Activated naive CD4-positive, alpha-beta T cell treated with anti-CD3 and anti-CD28 coated beads for 36 hours (primary cell): ENCODE measurements around the gene HACD3. TPM values are rescaled to one million over a fixed set of nuclear protein-coding genes. Genes with fewer than 3 reads are reported as not detected.

Source experiments
- CTCF ChIA-PET: fragments of 350-600 bp; sonication (Branson Sonifier 250); formaldehyde crosslinking; loops from one replicate; lab custom pipeline; 2021; ENCODE audit warnings: antibody characterized with exemption; lab: Charles Lee
- DNase-seq: peaks from one replicate; pipeline ENCODE4 v3.0.0-alpha.2; 2020
- H3K27ac Mint-ChIP-seq: one replicate; pipeline ENCODE4 v1.8.0; 2021; ENCODE audit warnings: mild to moderate bottlenecking, mixed read lengths
- H3K27me3 Mint-ChIP-seq: one replicate; pipeline ENCODE4 v1.8.0; 2021; ENCODE audit warnings: low read depth, mixed read lengths
- H3K36me3 Mint-ChIP-seq: one replicate; pipeline ENCODE4 v1.8.0; 2021; ENCODE audit warnings: low read depth, mixed read lengths
- H3K4me1 Mint-ChIP-seq: one replicate; pipeline ENCODE4 v1.8.0; 2021; ENCODE audit warnings: low read depth, mixed read lengths
- H3K4me3 Mint-ChIP-seq: one replicate; pipeline ENCODE4 v1.8.0; 2021; ENCODE audit warnings: mild to moderate bottlenecking, moderate library complexity, mixed read lengths
- H3K9me3 Mint-ChIP-seq: one replicate; pipeline ENCODE4 v1.8.0; 2021; ENCODE audit warnings: mixed read lengths
- intact Hi-C: fragments of 100-400 bp; cut with micrococcal nuclease; formaldehyde crosslinking; loops from one replicate; pipeline ENCODE4 v1.15.1; 2023
- total RNA-seq, 2 experiments: library from RNA; stranded (reverse); gene quantifications; one replicate each; pipeline ENCODE4 v1.2.3, GENCODE V29; 2021

Gene HACD3, protein sequence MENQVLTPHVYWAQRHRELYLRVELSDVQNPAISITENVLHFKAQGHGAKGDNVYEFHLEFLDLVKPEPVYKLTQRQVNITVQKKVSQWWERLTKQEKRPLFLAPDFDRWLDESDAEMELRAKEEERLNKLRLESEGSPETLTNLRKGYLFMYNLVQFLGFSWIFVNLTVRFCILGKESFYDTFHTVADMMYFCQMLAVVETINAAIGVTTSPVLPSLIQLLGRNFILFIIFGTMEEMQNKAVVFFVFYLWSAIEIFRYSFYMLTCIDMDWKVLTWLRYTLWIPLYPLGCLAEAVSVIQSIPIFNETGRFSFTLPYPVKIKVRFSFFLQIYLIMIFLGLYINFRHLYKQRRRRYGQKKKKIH
- total RNA-seq: 10 to 100 TPM; 29.1 to 30.1 TPM

GRCh38 chr15:65530318-65531111 lies at the start of gene HACD3:
HACD3 (plus strand) TSS chr15:65530463; CDS start chr15:65530632, 169 bp downstream.
- no peaks in the 10 kb centered on the region for H3K36me3 Mint-ChIP-seq
- no peaks in the 10 kb centered on the region for H3K27me3 Mint-ChIP-seq
- H3K4me1 Mint-ChIP-seq: peaks cover 32% of the 10 kb centered on the region
- intact Hi-C loops: loop anchor here (1.0 to 5.0 kb wide), 3 partner anchors 13 to 762 kb away; partner anchors contain the start of genes DIS3L, DPP8 and INTS14
- no peaks in the 10 kb centered on the region for H3K9me3 Mint-ChIP-seq
- CTCF ChIA-PET: interaction anchor here (1.0 kb wide), 1 partner anchor 117 kb away, joined by 5 read pairs; no protein-coding TSS in a partner anchor
- H3K4me3 Mint-ChIP-seq: peak within 1 kb of the TSS; percentile 83
- peak within 1 kb of the TSS; percentile 69 for H3K27ac Mint-ChIP-seq
- DNase-seq: peak; percentile 89

DNA sequence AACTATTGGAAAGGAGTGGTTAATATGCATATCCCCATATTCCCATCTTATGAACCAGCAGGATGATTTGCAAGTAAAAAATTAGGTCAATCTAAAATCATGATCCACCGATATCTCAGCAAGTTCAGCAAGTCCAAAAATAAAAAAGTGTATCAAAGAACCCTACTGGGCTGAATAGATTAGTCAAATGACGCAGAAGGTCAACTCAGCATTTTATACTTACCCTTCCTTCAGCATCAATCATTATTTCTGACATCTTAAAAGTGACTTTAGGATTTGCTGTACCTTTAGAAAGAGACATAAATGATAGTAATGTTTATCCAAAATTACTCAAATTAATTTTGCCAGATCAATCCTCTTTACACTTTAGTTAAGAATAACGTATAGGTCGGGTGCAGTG lies 45.4 kb upstream of the HACD3 start:
- no peak overlapping the region for H3K4me3 Mint-ChIP-seq
- H3K27me3 Mint-ChIP-seq: no peaks in the 10 kb centered on the region
- no peaks in the 10 kb centered on the region for H3K9me3 Mint-ChIP-seq
- H3K27ac Mint-ChIP-seq: no peak overlapping the region
- no peaks in the 10 kb centered on the region for H3K4me1 Mint-ChIP-seq
- DNase-seq: no peak
- CTCF ChIA-PET: no interaction called here
- peaks cover 22% of the 10 kb centered on the region for H3K36me3 Mint-ChIP-seq
- intact Hi-C loops: no loop called here

GRCh38 chr15:65494076-65494475 lies 36.2 kb upstream of the HACD3 start:
- H3K27ac Mint-ChIP-seq: no peak overlapping the region
- no peak for DNase-seq
- H3K36me3 Mint-ChIP-seq: peaks cover 16% of the 10 kb centered on the region
- H3K4me3 Mint-ChIP-seq: no peak overlapping the region
- H3K9me3 Mint-ChIP-seq: no peaks in the 10 kb centered on the region
- H3K4me1 Mint-ChIP-seq: no peaks in the 10 kb centered on the region
- CTCF ChIA-PET: no interaction called here
- intact Hi-C loops: no loop called here
- H3K27me3 Mint-ChIP-seq: no peaks in the 10 kb centered on the region

DNA sequence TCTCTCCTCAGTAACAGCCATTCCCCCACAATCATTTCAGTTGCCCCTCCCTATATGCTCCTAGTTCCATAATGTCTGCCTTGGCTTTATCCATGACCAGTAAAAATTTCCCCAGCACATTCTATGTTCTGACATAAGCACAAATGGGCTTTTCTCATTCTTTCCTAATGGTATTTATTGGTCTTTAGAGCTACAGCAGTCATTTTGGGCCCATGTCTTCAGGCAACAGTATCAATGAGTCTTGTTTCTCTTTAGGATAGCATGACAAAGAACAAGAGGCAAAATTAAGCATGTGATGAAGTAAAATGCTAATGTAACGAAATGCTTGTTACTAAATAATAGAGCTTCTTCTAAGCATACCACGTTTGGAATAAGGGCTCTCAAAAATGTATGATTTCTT lies 20.9 kb upstream of the HACD3 start:
- peaks cover 16% of the 10 kb centered on the region for H3K4me1 Mint-ChIP-seq
- no peaks in the 10 kb centered on the region for H3K27me3 Mint-ChIP-seq
- H3K9me3 Mint-ChIP-seq: no peaks in the 10 kb centered on the region
- H3K36me3 Mint-ChIP-seq: peaks cover 19% of the 10 kb centered on the region
- CTCF ChIA-PET: no interaction called here
- H3K27ac Mint-ChIP-seq: no peak overlapping the region
- H3K4me3 Mint-ChIP-seq: no peak overlapping the region
- no peak for DNase-seq
- intact Hi-C loops: no loop called here

GRCh38 chr15:65512189-65512588 lies 18.1 kb upstream of the HACD3 start:
- Mint-ChIP-seq H3K4me3 (no peak overlapping the region), H3K4me1 (peaks cover 36% of the 10 kb centered on the region), H3K36me3 (peaks cover 15% of the 10 kb centered on the region), H3K27ac (no peak overlapping the region), H3K27me3 (no peaks in the 10 kb centered on the region), H3K9me3 (no peaks in the 10 kb centered on the region)
- no peak for DNase-seq
- intact Hi-C loops: no loop called here
- CTCF ChIA-PET: interaction anchor here (0.7 kb wide), 1 partner anchor 778 kb away, joined by 5 read pairs; no protein-coding TSS in a partner anchor

DNA sequence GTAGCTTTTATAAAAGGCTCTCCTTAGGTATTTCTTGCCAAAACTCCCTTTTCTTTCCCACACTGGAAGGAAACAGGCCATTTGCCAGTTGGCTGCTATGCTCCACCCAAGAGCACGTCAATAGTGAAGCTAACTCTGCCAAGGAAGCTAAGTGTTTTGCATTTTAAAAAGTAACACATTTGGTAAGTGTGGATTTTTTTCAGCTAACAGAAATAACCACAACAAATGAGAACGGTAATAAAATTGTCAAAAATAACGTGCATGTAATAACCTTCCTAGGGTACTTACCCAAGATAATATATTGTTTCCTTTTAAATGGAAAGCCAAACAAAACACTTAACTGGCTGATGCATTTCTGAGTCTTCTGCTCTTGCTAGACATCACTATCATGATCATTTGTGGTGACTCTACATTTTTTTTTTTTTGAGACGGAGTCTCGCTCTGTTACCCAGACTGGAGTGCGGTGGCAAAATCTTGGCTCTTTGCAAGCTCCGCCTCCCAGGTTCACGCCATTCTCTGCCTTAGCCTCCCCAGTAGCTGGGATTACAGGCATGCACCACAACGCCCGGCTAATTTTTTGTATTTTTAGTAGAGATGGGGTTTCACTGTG lies 17.4 kb upstream of the HACD3 start:
- intact Hi-C loops: no loop called here
- peaks cover 39% of the 10 kb centered on the region for H3K4me1 Mint-ChIP-seq
- H3K27me3 Mint-ChIP-seq: no peaks in the 10 kb centered on the region
- no peak for DNase-seq
- CTCF ChIA-PET: interaction anchor here (0.6 to 1.6 kb wide), 6 partner anchors 14 to 777 kb away, joined by 3 to 6 read pairs (median 5); no protein-coding TSS in a partner anchor
- H3K4me3 Mint-ChIP-seq: no peak overlapping the region
- H3K27ac Mint-ChIP-seq: no peak overlapping the region
- H3K36me3 Mint-ChIP-seq: peaks cover 12% of the 10 kb centered on the region
- H3K9me3 Mint-ChIP-seq: no peaks in the 10 kb centered on the region

DNA sequence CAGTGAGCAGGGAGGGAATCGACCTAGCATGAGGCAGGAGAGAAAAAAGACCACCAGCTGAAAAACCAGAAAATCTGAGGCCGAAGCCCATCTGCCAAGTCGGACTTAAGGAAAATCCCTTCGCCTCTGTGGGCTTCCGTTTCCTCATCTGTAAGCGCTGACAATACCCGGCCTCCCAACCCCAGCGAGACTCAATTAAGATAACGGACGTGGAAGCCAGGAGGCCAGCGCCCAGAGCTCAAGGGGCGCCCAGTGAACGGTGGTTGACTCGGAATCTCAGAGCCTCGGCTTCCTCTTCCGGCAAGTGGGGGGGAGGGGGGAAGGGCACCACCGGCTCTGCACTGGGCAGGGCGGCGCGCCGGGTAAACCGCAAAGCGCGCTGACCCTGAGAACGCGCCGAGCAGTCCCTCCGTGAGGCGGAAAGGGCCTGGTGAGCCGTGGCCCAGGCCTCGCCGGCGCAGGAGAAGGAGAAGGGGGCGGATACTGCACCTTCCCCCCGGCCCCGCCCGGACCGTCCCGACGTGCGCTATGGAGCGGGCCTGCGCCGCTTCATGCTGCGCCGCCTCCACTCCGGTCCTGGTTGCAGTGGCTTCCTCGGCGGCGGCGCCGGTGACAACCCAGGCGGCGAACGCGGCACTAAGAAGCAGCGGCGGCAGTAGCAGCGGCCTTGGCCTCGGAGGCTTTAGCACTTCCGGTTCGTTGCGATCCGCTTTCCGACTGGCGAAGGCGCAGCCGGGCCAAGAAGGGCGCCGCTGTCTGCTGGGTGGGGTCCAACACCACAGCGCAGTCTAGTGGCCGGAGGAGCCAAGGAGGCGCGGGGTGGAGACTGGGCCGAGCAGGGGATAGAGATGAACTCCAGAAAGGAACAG lies 13.0 kb upstream of the HACD3 start, which contains the start of gene DPP8:
Gene DPP8 (minus strand): TSS at position 693 of the 869 bp plus-strand sequence. CDS start 5,136 bp downstream, outside the sequence.
- CTCF ChIA-PET: interaction anchor here (0.6 to 0.9 kb wide), 4 partner anchors 29 to 114 kb away, joined by 3 read pairs; no protein-coding TSS in a partner anchor
- intact Hi-C loops: loop anchor here (1.0 to 2.0 kb wide), 7 partner anchors 13 to 987 kb away; partner anchors contain the start of genes HACD3, INTS14, RAB11A and RNU5B-1
- DNase-seq: peak; percentile 96
- Mint-ChIP-seq H3K27ac (peak within 1 kb of the TSS; percentile 88), H3K4me1 (peaks cover 35% of the 10 kb centered on the region), H3K9me3 (no peaks in the 10 kb centered on the region), H3K4me3 (peak within 1 kb of the TSS; percentile 95), H3K36me3 (peaks cover 4% of the 10 kb centered on the region), H3K27me3 (no peaks in the 10 kb centered on the region)

- H3K4me1 Mint-ChIP-seq: peaks cover 30% of the 10 kb centered on the region
- no peaks in the 10 kb centered on the region for H3K27me3 Mint-ChIP-seq
- H3K4me3 Mint-ChIP-seq: peak overlapping the region; percentile 95
- H3K9me3 Mint-ChIP-seq: no peaks in the 10 kb centered on the region
- no peak for DNase-seq
- H3K36me3 Mint-ChIP-seq: no peaks in the 10 kb centered on the region
- intact Hi-C loops: loop anchor here (1.0 to 2.0 kb wide), 7 partner anchors 12 to 986 kb away; partner anchors contain the start of genes HACD3, INTS14, RAB11A and RNU5B-1
- CTCF ChIA-PET: interaction anchor here (0.7 to 1.4 kb wide), 2 partner anchors 10 to 1505 kb away, joined by 3 to 10 read pairs; no protein-coding TSS in a partner anchor
- H3K27ac Mint-ChIP-seq: peak overlapping the region; percentile 88
Observed at GRCh38 chr15:65517866-65518207, 12.4 kb upstream of the HACD3 start.

DNA sequence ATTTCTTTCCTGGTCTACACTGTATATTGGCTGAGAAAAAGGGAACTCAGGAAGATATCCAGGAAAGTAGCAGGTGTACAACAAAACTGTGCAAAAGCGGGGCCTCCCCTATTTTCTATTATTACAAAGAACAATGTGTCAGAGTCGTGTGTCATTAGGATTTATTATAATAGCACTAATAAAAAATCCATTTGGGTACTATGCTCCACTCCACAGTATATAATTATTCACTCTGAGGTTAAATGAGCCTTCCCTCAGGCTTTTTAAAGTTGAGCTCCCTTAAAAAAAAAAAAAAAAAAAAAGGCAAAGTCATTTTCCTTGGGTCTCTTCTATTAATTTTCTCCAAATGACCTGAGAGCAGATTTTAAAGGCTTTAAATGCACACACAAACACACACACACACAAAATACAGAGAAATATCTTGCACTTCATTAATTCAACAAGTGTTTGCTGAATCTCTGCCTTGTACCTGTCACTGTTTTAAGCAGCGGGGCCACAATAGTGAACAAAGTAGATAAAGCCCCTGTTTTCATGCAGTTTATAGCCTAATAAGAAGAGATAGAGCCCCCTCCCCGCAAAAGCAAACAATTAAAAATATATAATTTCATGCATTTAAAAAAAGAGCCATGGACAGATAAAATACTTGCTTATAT lies 11.5 kb upstream of the HACD3 start:
- CTCF ChIA-PET: interaction anchor here (0.6 to 1.4 kb wide), 3 partner anchors 9 to 1504 kb away, joined by 3 to 10 read pairs (median 5); no protein-coding TSS in a partner anchor
- Mint-ChIP-seq H3K27me3 (no peaks in the 10 kb centered on the region), H3K4me3 (no peak overlapping the region), H3K36me3 (no peaks in the 10 kb centered on the region), H3K27ac (no peak overlapping the region), H3K9me3 (no peaks in the 10 kb centered on the region), H3K4me1 (peaks cover 27% of the 10 kb centered on the region)
- intact Hi-C loops: no loop called here
- DNase-seq: no peak

GRCh38 chr15:65521350-65521749 lies 8.9 kb upstream of the HACD3 start:
- intact Hi-C loops: no loop called here
- DNase-seq: no peak
- CTCF ChIA-PET: no interaction called here
- no peak overlapping the region for H3K27ac Mint-ChIP-seq
- H3K4me3 Mint-ChIP-seq: no peak overlapping the region
- H3K27me3 Mint-ChIP-seq: no peaks in the 10 kb centered on the region
- H3K4me1 Mint-ChIP-seq: peaks cover 7% of the 10 kb centered on the region
- H3K9me3 Mint-ChIP-seq: no peaks in the 10 kb centered on the region
- no peaks in the 10 kb centered on the region for H3K36me3 Mint-ChIP-seq

- intact Hi-C loops: no loop called here
- Mint-ChIP-seq H3K4me3 (no peak overlapping the region), H3K36me3 (no peaks in the 10 kb centered on the region), H3K9me3 (no peaks in the 10 kb centered on the region), H3K4me1 (no peaks in the 10 kb centered on the region), H3K27ac (no peak overlapping the region), H3K27me3 (no peaks in the 10 kb centered on the region)
- CTCF ChIA-PET: no interaction called here
- no peak for DNase-seq
Observed at GRCh38 chr15:65524226-65524625, 6.0 kb upstream of the HACD3 start.
